HEK293 (cell line): ENCODE data around the gene RRP1B.
A peak's percentile ranks its signal among the peaks of the same experiment; 100 is the strongest.

Experiments used
- CTCF ChIA-PET: fragments of 350-600 bp; formaldehyde crosslinking; extraction: SDS; loops from one replicate; lab custom pipeline; 2021; ENCODE audit warnings: antibody characterized with exemption; lab: Yijun Ruan, JAX
- POLR2A ChIA-PET: fragments of 300-600 bp; formaldehyde crosslinking; extraction: SDS; loops from one replicate; lab custom pipeline; 2020; ENCODE audit warnings: antibody characterized with exemption, inconsistent platforms; lab: Yijun Ruan, JAX
- H3K27ac ChIP-seq: fragments of 200-500 bp; sonication (Bioruptor generic); 2 replicates; pipeline ENCODE4 v1.5.1; 2014; ENCODE audit warnings: low read depth, low read length, control low read depth, inconsistent platforms; ENCODE audit errors: extremely low read depth
- H3K36me3 ChIP-seq, 2 experiments: fragments of 200-500 bp in 1 of 2; sonication (Bioruptor generic) in 1 of 2; 1 replicate in 1 of 2; 2 replicates in 1 of 2; pipeline ENCODE4 v1.5.1; 2014 to 2017; ENCODE audit warnings: inconsistent platforms in 2 of 2, low read length in 2 of 2; ENCODE audit not compliant: control insufficient read depth in 2 of 2, insufficient read depth in 1 of 2
- H3K4me1 ChIP-seq: fragments of 200-500 bp; sonication (Bioruptor generic); 2 replicates; pipeline ENCODE4 v1.5.1; 2014; ENCODE audit warnings: mild to moderate bottlenecking, low read length, inconsistent platforms; ENCODE audit not compliant: control insufficient read depth, insufficient read depth
- H3K4me3 ChIP-seq: 2 replicates; pipeline ENCODE4 v1.5.1; 2011; ENCODE audit warnings: low read depth, mild to moderate bottlenecking, control low read depth, low read length, moderate library complexity
- H3K9me3 ChIP-seq: fragments of 200-500 bp; sonication (Bioruptor generic); 2 replicates; pipeline ENCODE4 v1.5.1; 2014; ENCODE audit warnings: low read depth, low read length, inconsistent platforms; ENCODE audit not compliant: control insufficient read depth, insufficient read depth
- GLIS1 ChIP-seq: fragments of 450-650 bp; formaldehyde crosslinking; IDR thresholded peaks from 2 replicates; pipeline ENCODE4 v1.5.1; 2016; ENCODE audit warnings: missing biosample characterization, missing genetic modification characterization
- GLIS2 ChIP-seq: fragments of 450-650 bp; formaldehyde crosslinking; IDR thresholded peaks from 2 replicates; pipeline ENCODE4 v1.5.1; 2016; ENCODE audit warnings: missing biosample characterization, missing genetic modification characterization
- OVOL3 ChIP-seq: fragments of 450-650 bp; formaldehyde crosslinking; IDR thresholded peaks from 2 replicates; pipeline ENCODE4 v1.5.1; 2016; ENCODE audit warnings: missing biosample characterization, missing genetic modification characterization
- PRDM1 ChIP-seq: fragments of 450-650 bp; formaldehyde crosslinking; IDR thresholded peaks from 2 replicates; pipeline ENCODE4; 2016; ENCODE audit warnings: missing biosample characterization, missing genetic modification characterization
- TCF7L2 ChIP-seq: IDR thresholded peaks from 2 replicates; pipeline ENCODE4 v1.6.1; 2011; ENCODE audit warnings: low read depth, mild to moderate bottlenecking, inconsistent platforms, low read length, moderate library complexity, borderline replicate concordance
- WT1 ChIP-seq: fragments of 450-650 bp; formaldehyde crosslinking; IDR thresholded peaks from 2 replicates; pipeline ENCODE4 v1.5.1; 2016; ENCODE audit warnings: missing biosample characterization, missing genetic modification characterization
- YY2 ChIP-seq: fragments of 450-650 bp; formaldehyde crosslinking; IDR thresholded peaks from 2 replicates; pipeline ENCODE4 v1.5.1; 2016; ENCODE audit warnings: missing biosample characterization, missing genetic modification characterization
- ZIC2 ChIP-seq: fragments of 450-650 bp; formaldehyde crosslinking; IDR thresholded peaks from 2 replicates; pipeline ENCODE4 v1.5.1; 2016; ENCODE audit warnings: missing biosample characterization, missing genetic modification characterization
- ZNF211 ChIP-seq: fragments of 450-650 bp; formaldehyde crosslinking; IDR thresholded peaks from 2 replicates; pipeline ENCODE4 v1.5.1; 2016; ENCODE audit warnings: low read depth, missing biosample characterization, missing genetic modification characterization
- ZNF248 ChIP-seq: fragments of 450-650 bp; formaldehyde crosslinking; IDR thresholded peaks from 2 replicates; pipeline ENCODE4 v1.5.1; 2017; ENCODE audit warnings: missing biosample characterization, missing genetic modification characterization
- ZNF391 ChIP-seq: fragments of 450-650 bp; formaldehyde crosslinking; IDR thresholded peaks from 2 replicates; pipeline ENCODE4 v1.5.1; 2016; ENCODE audit warnings: low read depth, missing biosample characterization, missing genetic modification characterization, borderline replicate concordance
- ZNF394 ChIP-seq: fragments of 450-650 bp; formaldehyde crosslinking; IDR thresholded peaks from 2 replicates; pipeline ENCODE4 v1.5.1; 2016; ENCODE audit warnings: missing biosample characterization, missing genetic modification characterization, mild to moderate bottlenecking, moderate library complexity, borderline replicate concordance
- ZNF404 ChIP-seq: fragments of 450-650 bp; formaldehyde crosslinking; IDR thresholded peaks from 2 replicates; pipeline ENCODE4 v1.5.1; 2017; ENCODE audit warnings: missing biosample characterization, missing genetic modification characterization
- ZNF48 ChIP-seq: fragments of 450-650 bp; formaldehyde crosslinking; IDR thresholded peaks from 2 replicates; pipeline ENCODE4 v1.5.1; 2016; ENCODE audit warnings: missing biosample characterization, missing genetic modification characterization
- ZNF548 ChIP-seq: fragments of 450-650 bp; formaldehyde crosslinking; IDR thresholded peaks from 2 replicates; pipeline ENCODE4 v1.5.1; 2016; ENCODE audit warnings: missing biosample characterization, missing genetic modification characterization
- ZNF561 ChIP-seq: fragments of 450-650 bp; IDR thresholded peaks from 2 replicates; pipeline ENCODE4 v1.5.1; 2018; ENCODE audit warnings: missing biosample characterization, missing genetic modification characterization, borderline replicate concordance
- ZNF623 ChIP-seq: fragments of 450-650 bp; formaldehyde crosslinking; IDR thresholded peaks from 2 replicates; pipeline ENCODE4 v1.5.1; 2016; ENCODE audit warnings: missing biosample characterization, missing genetic modification characterization
- ZNF843 ChIP-seq: fragments of 450-650 bp; formaldehyde crosslinking; IDR thresholded peaks from 2 replicates; pipeline ENCODE4 v1.5.1; 2016; ENCODE audit warnings: missing biosample characterization, missing genetic modification characterization
- TF ChIP-seq, protein P1 (sequence below): fragments of 450-650 bp; formaldehyde crosslinking; IDR thresholded peaks from 2 replicates; pipeline ENCODE4 v1.5.1; 2016; ENCODE audit warnings: missing biosample characterization, missing genetic modification characterization
- TF ChIP-seq, protein P2 (sequence below): fragments of 450-650 bp; formaldehyde crosslinking; IDR thresholded peaks from 2 replicates; pipeline ENCODE4 v1.5.1; 2016; ENCODE audit warnings: missing biosample characterization, missing genetic modification characterization, borderline replicate concordance
- TF ChIP-seq, protein P3 (sequence below): fragments of 450-650 bp; formaldehyde crosslinking; IDR thresholded peaks from 2 replicates; pipeline ENCODE4 v1.5.1; 2016; ENCODE audit warnings: missing biosample characterization, missing genetic modification characterization

Gene RRP1B

DNA sequence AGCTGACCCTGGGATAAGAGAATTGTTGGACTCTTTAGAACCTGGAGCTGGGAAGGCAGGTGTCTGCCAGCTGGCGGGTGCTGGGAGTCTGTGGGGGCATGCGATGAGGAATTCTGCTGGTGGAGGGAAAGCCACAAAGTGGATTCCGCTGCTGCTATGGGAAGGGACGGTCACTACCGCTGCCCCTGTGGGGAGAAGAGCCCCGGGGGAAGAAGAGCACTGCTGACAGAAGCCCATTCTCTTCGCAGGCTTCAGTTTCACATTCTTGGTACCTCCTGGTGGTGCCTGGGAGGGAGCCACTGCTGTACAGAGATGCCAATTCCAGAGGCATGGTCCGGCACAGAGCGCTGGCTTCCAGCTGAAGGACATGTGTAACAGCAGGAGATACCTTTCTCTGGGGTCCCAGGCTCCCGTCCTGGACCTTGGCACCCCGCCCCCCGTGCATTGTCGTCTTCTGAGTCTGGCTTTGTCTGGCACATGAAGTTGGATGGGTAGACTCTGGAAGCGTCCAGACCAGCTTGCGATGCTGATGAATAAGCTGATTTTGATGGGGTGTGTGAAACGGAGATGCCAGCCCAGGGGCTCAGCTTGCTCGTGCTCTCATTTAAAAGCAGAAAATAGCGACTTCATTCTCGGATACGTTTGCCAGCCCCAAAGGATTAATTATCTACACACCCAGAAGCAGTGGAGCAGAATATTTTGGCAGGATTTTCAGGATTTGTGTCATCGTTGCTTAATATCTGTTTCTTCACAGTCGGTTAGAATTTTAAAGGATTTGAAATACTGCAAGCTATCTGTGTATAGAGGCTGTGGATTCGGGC, 72.7 kb downstream of the RRP1B start (continued):
- no peak for TF ChIP-seq ZNF248
- TF ChIP-seq OVOL3 (tag by site-specific recombination): no peak
- TF ChIP-seq, protein P1, sequence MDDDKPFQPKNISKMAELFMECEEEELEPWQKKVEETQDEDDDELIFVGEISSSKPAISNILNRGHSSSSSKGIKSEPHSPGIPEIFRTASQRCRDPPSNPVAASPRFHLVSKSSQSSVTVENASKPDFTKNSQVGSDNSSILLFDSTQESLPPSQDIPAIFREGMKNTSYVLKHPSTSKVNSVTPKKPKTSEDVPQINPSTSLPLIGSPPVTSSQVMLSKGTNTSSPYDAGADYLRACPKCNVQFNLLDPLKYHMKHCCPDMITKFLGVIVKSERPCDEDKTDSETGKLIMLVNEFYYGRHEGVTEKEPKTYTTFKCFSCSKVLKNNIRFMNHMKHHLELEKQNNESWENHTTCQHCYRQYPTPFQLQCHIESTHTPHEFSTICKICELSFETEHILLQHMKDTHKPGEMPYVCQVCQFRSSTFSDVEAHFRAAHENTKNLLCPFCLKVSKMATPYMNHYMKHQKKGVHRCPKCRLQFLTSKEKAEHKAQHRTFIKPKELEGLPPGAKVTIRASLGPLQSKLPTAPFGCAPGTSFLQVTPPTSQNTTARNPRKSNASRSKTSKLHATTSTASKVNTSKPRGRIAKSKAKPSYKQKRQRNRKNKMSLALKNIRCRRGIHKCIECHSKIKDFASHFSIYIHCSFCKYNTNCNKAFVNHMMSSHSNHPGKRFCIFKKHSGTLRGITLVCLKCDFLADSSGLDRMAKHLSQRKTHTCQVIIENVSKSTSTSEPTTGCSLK (tag by site-specific recombination): no peak
- TF ChIP-seq ZNF404: no peak
- TF ChIP-seq GLIS2 (tag by site-specific recombination): no peak
- TF ChIP-seq, protein P2, sequence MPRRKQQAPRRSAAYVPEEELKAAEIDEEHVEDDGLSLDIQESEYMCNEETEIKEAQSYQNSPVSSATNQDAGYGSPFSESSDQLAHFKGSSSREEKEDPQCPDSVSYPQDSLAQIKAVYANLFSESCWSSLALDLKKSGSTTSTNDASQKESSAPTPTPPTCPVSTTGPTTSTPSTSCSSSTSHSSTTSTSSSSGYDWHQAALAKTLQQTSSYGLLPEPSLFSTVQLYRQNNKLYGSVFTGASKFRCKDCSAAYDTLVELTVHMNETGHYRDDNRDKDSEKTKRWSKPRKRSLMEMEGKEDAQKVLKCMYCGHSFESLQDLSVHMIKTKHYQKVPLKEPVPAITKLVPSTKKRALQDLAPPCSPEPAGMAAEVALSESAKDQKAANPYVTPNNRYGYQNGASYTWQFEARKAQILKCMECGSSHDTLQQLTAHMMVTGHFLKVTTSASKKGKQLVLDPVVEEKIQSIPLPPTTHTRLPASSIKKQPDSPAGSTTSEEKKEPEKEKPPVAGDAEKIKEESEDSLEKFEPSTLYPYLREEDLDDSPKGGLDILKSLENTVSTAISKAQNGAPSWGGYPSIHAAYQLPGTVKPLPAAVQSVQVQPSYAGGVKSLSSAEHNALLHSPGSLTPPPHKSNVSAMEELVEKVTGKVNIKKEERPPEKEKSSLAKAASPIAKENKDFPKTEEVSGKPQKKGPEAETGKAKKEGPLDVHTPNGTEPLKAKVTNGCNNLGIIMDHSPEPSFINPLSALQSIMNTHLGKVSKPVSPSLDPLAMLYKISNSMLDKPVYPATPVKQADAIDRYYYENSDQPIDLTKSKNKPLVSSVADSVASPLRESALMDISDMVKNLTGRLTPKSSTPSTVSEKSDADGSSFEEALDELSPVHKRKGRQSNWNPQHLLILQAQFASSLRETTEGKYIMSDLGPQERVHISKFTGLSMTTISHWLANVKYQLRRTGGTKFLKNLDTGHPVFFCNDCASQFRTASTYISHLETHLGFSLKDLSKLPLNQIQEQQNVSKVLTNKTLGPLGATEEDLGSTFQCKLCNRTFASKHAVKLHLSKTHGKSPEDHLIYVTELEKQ (tag by site-specific recombination): no peak
- TF ChIP-seq ZNF623 (tag by site-specific recombination): no peak
- 0 out of 2 replicates have a peak, but pooled peaks have one; percentile 7 for TF ChIP-seq GLIS1
- no peak for TF ChIP-seq PRDM1
- no peak for TF ChIP-seq ZNF394 (tag by site-specific recombination)
- TF ChIP-seq ZIC2 (tag by site-specific recombination): peak; percentile 87

DNA sequence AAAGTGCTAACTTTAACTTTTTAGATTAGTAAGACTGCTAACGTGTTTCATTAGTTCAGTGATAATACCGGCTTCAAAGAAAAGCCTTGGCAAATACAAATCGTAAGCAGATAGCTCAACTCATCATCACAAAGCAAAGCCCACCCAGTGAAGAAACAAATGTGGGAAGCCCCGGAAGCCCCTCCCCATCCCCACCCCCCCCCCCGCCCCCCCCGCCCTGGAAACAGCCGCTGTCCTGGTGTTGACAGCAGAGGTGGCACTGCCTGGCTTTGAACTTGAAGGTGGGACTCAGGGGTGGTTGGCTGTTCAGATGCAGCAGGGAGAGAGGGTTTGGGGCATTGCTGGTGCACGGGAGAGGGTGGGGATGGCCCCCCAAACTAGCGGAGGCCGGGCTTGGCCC, 73.7 kb downstream of the RRP1B start:
- POLR2A ChIA-PET: interaction anchor here (1.0 kb wide), 1 partner anchor 9 kb away, joined by 3 read pairs; no protein-coding TSS in a partner anchor
- CTCF ChIA-PET: no interaction called here

More for the DNA sequence above, 73.7 kb downstream of the RRP1B start:
- TF ChIP-seq ZNF391 (tag by site-specific recombination) (no peak), ZNF843 (no peak), ZNF548 (no peak), ZNF561 (tag by site-specific recombination) (no peak), ZNF48 (no peak), YY2 (no peak), WT1 (tag by site-specific recombination) (no peak), TCF7L2 (no peak), ZNF211 (tag by site-specific recombination) (no peak)
- TF ChIP-seq, protein P1 (tag by site-specific recombination): no peak
- TF ChIP-seq, protein P3, sequence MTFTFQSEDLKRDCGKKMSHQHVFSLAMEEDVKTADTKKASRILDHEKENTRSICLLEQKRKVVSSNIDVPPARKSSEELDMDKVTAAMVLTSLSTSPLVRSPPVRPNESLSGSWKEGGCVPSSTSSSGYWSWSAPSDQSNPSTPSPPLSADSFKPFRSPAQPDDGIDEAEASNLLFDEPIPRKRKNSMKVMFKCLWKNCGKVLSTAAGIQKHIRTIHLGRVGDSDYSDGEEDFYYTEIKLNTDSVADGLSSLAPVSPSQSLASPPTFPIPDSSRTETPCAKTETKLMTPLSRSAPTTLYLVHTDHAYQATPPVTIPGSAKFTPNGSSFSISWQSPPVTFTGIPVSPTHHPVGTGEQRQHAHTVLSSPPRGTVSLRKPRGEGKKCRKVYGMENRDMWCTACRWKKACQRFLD: no peak
- peaks cover 6% of the 10 kb centered on the region; the same call in 1 of the 2 replicates for H3K4me1 ChIP-seq
- no peak overlapping the region for H3K4me3 ChIP-seq
- H3K9me3 ChIP-seq: no peaks in the 10 kb centered on the region
- peaks cover 0 to 34% of the 10 kb centered on the region in 2 experiments; a peak in 2 of 3 replicates for H3K36me3 ChIP-seq
- H3K27ac ChIP-seq: no peak overlapping the region
